Measurements from ENCODE around the gene LSAMP. TPM values are rescaled to one million over a fixed set of nuclear protein-coding genes. Genes with fewer than 3 reads are reported as not detected.

LSAMP gene
- total and polyA plus RNA-seq, 2 donors (not counting 3 experiments of a cell fraction or from before 2014, with no cell fraction given) = not detected

GRCh38 chr3:116155841-116156240 is 289.4 kb downstream of the LSAMP start:
- Histone ChIP-seq H3K4me1 (ENCODE audit: control insufficient read depth, extremely low read depth, insufficient read depth, low read length) (no peaks in the 10 kb centered on the region), H4K20me1 (replicated peaks; ENCODE audit: control insufficient read depth, extremely low read depth, insufficient read depth, low read length) (no peaks in the 10 kb centered on the region), H3K9me1 (replicated peaks; ENCODE audit: control insufficient read depth, extremely low read depth, insufficient read depth, low read length) (no peaks in the 10 kb centered on the region), H2AFZ (ENCODE audit: low read depth, low read length) (no peak overlapping the region), H3K4me2 (ENCODE audit: insufficient read depth, low read length) (no peak overlapping the region), H3K4me3 (replicated peaks in 1 of 3; ENCODE audit: insufficient read depth in 1 of 3, low read depth in 1 of 3, low read length in 3 of 3) (no peak overlapping the region), H3K27me3 (ENCODE audit: control insufficient read depth in 2 of 2, insufficient read depth in 2 of 2, low read length in 2 of 2) (no peaks in the 10 kb centered on the region), H3K27ac (ENCODE audit: insufficient read depth, low read depth, low read length) (no peak overlapping the region), H3K9me3 (replicated peaks; ENCODE audit: control insufficient read depth, insufficient read depth, low read length) (no peaks in the 10 kb centered on the region), H3K36me3 (ENCODE audit: control insufficient read depth in 2 of 2, extremely low read depth in 1 of 2, insufficient read depth in 2 of 2, low read length in 2 of 2) (no peaks in the 10 kb centered on the region), H3K79me2 (ENCODE audit: control insufficient read depth, insufficient read depth, low read length) (no peaks in the 10 kb centered on the region), H3K9ac (replicated peaks; ENCODE audit: extremely low read depth, insufficient read depth, low read length) (no peak overlapping the region)
- intact Hi-C loops (cut with micrococcal nuclease) (no loop called here), dilution Hi-C loops (cut with MboI; ENCODE audit: extremely low pct_ligation_motif_present, low sequenced_read_pairs) (no loop called here)
- BruUV-seq (replicated peaks) = no TSS peak
- DNase-seq (ENCODE audit: low read depth, low spot score) (no peak), FAIRE-seq (no peak)
- ChIA-PET CTCF (no interaction called here), POLR2A (no interaction called here)
- TF ChIP-seq EZH2 (IDR thresholded peaks at IDR 0.05; ENCODE audit: borderline replicate concordance, low read depth, low read length, severe bottlenecking) (no peak), FOS (IDR thresholded peaks at IDR 0.05; ENCODE audit: borderline replicate concordance, insufficient read depth, low read length) (no peak), CTCF (IDR thresholded peaks at IDR 0.05; ENCODE audit: extremely low read depth in 1 of 2, insufficient read depth in 1 of 2, low read depth in 1 of 2, low read length in 2 of 2) (no peak), POLR2AphosphoS5 (IDR thresholded peaks at IDR 0.05; ENCODE audit: insufficient read depth, low read depth, low read length) (no peak), JUN (IDR thresholded peaks at IDR 0.05; ENCODE audit: borderline replicate concordance, insufficient read depth, insufficient read length, low read depth) (no peak)

- H3K9ac ChIP-seq (replicated peaks; ENCODE audit: extremely low read depth, insufficient read depth, low read length) = no peak overlapping the region
- no peaks in the 10 kb centered on the region for H3K27me3 ChIP-seq (ENCODE audit: control insufficient read depth in 2 of 2, insufficient read depth in 2 of 2, low read length in 2 of 2)
- H3K79me2 ChIP-seq (ENCODE audit: control insufficient read depth, insufficient read depth, low read length) = no peaks in the 10 kb centered on the region
- H3K36me3 ChIP-seq (ENCODE audit: control insufficient read depth in 2 of 2, extremely low read depth in 1 of 2, insufficient read depth in 2 of 2, low read length in 2 of 2) = no peaks in the 10 kb centered on the region
- H3K4me2 ChIP-seq (ENCODE audit: insufficient read depth, low read length) = no peak overlapping the region
- H3K9me3 ChIP-seq (replicated peaks; ENCODE audit: control insufficient read depth, insufficient read depth, low read length) = no peaks in the 10 kb centered on the region
- DNase-seq (ENCODE audit: low read depth, low spot score) = no peak
- dilution Hi-C loops (cut with MboI; ENCODE audit: extremely low pct_ligation_motif_present, low sequenced_read_pairs) = no loop called here
- TF ChIP-seq POLR2AphosphoS5 (IDR thresholded peaks at IDR 0.05; ENCODE audit: insufficient read depth, low read depth, low read length) (no peak), JUN (IDR thresholded peaks at IDR 0.05; ENCODE audit: borderline replicate concordance, insufficient read depth, insufficient read length, low read depth) (no peak), MAX (IDR thresholded peaks at IDR 0.05; ENCODE audit: insufficient read depth, insufficient read length) (no peak), FOS (IDR thresholded peaks at IDR 0.05; ENCODE audit: borderline replicate concordance, insufficient read depth, low read length) (no peak), GATA2 (IDR thresholded peaks at IDR 0.05; ENCODE audit: insufficient read depth, insufficient read length, low read depth, low read length) (no peak), MYC (IDR thresholded peaks at IDR 0.05; ENCODE audit: low read depth, low read length) (no peak), CTCF (IDR thresholded peaks at IDR 0.05; ENCODE audit: extremely low read depth in 1 of 2, insufficient read depth in 1 of 2, low read depth in 1 of 2, low read length in 2 of 2) (no peak), POLR2A (IDR thresholded peaks at IDR 0.05; ENCODE audit: low read depth, low read length) (no peak), EZH2 (IDR thresholded peaks at IDR 0.05; ENCODE audit: borderline replicate concordance, low read depth, low read length, severe bottlenecking) (no peak)
- H3K9me1 ChIP-seq (replicated peaks; ENCODE audit: control insufficient read depth, extremely low read depth, insufficient read depth, low read length) = no peaks in the 10 kb centered on the region
- H3K4me1 ChIP-seq (ENCODE audit: control insufficient read depth, extremely low read depth, insufficient read depth, low read length) = no peaks in the 10 kb centered on the region
- POLR2A ChIA-PET = no interaction called here
- H4K20me1 ChIP-seq (replicated peaks; ENCODE audit: control insufficient read depth, extremely low read depth, insufficient read depth, low read length) = no peaks in the 10 kb centered on the region
- H2AFZ ChIP-seq (ENCODE audit: low read depth, low read length) = no peak overlapping the region
- H3K27ac ChIP-seq (ENCODE audit: insufficient read depth, low read depth, low read length) = no peak overlapping the region
- no TSS peak for BruUV-seq (replicated peaks)
- intact Hi-C loops (cut with micrococcal nuclease) = no loop called here
- no peak for FAIRE-seq
- CTCF ChIA-PET = no interaction called here
- H3K4me3 ChIP-seq (replicated peaks in 1 of 3; ENCODE audit: insufficient read depth in 1 of 3, low read depth in 1 of 3, low read length in 3 of 3) = no peak overlapping the region
These were observed 290.9 kb downstream of the LSAMP start for GRCh38 chr3:116154389-116154788.
